Measurements from ENCODE around the gene TMF1.

TMF1 gene

DNA sequence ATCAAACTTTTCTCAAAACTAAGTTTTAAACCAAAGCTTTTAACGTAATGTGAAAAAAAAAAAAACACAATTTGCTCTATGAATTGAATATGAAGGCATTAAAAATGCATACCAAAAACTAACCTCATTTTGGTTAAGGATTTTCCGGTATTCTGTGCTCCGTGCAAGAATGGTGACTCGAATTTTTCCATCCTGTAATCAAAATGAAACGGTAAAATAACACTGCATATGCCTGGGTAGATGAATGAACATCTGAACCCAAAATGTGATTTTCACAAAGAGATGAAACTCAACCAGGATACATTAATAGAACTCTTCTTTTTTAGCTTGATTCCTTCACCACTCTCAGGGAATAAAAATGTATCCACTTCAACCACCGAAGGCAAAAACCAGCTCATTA lies 64.8 kb downstream of the TMF1 start:
- Histone ChIP-seq H3K9me3 (ENCODE audit: control insufficient read depth, insufficient read depth, low read length) (no peaks in the 10 kb centered on the region), H3K36me3 (ENCODE audit: insufficient read depth, low read length) (peaks cover 35% of the 10 kb centered on the region), H3K9ac (ENCODE audit: low read depth, low read length) (no peak overlapping the region), H3K4me1 (ENCODE audit: insufficient read depth, low read length) (no peaks in the 10 kb centered on the region)

DNA sequence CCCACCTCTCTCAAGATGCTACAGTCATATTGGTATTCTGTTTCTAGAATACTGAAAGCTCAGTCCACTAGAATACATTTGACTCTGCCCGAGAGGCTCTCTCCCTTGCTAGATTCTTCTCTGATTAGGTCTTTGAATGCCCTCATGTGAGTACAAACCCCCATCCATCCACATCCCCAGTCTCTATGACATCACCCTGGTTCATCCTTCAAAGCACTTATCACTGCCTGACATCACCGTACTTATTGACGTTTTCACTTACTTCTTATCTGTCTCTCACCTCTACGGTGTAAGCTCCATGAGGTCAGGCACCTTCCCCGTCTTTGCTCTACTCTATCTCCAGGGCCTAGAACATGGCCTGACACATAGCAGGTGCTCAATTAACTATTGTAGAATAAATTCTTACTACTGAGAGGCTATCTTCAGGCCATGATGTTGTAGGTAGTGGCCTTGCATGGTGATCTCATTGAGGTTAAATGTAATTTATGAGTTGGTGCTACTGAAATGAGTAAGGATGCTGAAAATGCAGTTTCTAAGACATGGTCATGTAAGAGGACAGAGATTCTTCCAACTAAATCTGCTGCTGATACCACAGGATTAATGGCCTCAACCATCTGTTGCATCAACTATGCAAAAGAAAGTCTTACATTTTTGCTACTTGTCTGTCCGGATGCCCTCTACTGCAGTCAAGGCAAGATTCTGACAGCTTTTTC lies 65.5 kb downstream of the TMF1 start:
- H3K9ac ChIP-seq (ENCODE audit: low read depth, low read length) = no peak overlapping the region
- H3K36me3 ChIP-seq (ENCODE audit: insufficient read depth, low read length) = peaks cover 42% of the 10 kb centered on the region
- H3K9me3 ChIP-seq (ENCODE audit: control insufficient read depth, insufficient read depth, low read length) = no peaks in the 10 kb centered on the region
- H3K4me1 ChIP-seq (ENCODE audit: insufficient read depth, low read length) = no peaks in the 10 kb centered on the region

DNA sequence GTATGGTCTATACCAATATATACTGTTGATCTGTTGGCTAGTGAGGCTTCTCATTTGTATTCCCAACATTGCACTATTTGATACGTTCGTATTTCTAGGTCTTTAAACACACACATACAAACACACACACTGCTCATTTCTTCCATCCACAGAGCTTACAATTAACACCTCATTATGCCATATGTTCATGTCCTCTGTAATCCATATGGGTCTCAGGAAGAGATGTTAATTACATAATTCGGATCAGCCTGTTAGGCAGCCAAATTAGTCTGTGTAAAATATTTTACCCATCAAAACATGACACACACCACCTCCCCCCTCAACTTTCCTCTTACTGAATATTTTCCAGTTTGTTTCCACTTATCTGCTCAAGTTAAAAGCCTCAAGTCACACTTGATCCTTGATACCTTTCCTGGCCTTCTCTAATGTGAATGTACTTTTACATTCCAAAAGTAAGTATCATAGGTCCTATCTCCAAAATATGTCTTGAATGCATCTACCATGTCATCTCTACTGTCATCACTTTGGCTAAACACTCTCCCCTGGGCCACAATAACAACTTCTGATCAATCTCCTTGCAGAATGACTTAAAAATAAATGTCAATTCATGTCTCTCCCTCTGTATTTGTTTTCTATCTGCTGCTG lies 66.9 kb downstream of the TMF1 start:
- Histone ChIP-seq H3K9ac (ENCODE audit: low read depth, low read length) (no peak overlapping the region), H3K4me1 (ENCODE audit: insufficient read depth, low read length) (no peaks in the 10 kb centered on the region), H3K9me3 (ENCODE audit: control insufficient read depth, insufficient read depth, low read length) (no peaks in the 10 kb centered on the region), H3K36me3 (ENCODE audit: insufficient read depth, low read length) (peaks cover 48% of the 10 kb centered on the region)

DNA sequence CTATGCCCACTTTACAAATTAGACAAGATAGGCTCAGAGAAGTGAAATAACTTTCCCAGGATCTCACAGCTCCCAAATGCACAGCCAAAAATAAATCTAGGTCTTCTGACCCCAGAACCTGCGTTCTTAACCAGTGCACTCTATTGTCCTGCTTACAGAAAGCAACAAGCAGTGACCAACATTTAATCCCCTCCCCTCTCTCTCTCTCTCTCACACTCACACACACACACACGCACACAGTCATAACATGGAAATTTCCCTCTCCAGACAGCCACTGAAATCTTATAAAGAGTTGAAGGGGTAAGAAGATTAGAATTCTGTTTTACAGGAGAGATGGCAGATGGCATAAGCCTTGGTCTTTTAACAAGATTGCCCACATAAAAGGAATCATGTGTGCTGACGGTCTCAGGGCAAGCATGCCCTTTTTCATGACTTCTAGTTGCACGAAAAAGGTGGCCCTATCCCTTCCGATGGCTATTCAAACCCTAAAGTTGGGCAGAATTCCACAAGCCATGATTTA lies 68.1 kb downstream of the TMF1 start:
- Histone ChIP-seq H3K36me3 (ENCODE audit: insufficient read depth, low read length) (peaks cover 58% of the 10 kb centered on the region), H3K4me1 (ENCODE audit: insufficient read depth, low read length) (no peaks in the 10 kb centered on the region), H3K9me3 (ENCODE audit: control insufficient read depth, insufficient read depth, low read length) (no peaks in the 10 kb centered on the region), H3K9ac (ENCODE audit: low read depth, low read length) (no peak overlapping the region)

DNA sequence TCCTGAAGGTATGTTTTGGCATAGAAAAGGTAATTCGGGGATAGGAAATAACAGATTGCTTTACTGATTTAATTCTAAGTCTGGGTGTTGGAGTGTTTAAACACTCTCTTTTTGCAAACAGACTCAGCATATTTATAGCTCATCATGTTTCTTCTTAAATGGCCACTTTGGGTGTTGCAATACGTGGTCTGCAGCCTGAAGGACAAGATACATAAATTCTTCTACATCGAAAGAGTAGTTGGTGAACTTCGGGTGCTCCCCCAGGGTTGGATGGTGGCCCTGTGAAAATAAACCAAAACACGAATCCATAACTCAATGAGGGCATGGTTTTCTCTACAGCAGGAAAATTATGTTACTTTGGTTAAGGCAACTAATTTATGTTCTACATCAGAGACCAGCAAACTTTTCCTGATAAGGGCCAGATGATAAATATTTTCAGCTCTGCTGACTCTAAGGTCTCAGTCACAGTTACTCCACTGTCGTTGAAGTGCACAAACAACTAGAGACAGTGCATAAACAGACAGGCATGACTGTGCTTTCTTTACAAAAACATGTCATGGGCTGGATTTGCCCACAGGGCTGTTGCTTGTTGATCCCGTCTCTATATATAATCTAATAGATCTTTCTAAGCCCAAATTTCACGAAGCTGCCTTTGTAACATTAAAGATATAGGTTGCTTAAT lies 74.5 kb downstream of the TMF1 start:
- Histone ChIP-seq H3K9ac (ENCODE audit: low read depth, low read length) (no peak overlapping the region), H3K9me3 (ENCODE audit: control insufficient read depth, insufficient read depth, low read length) (no peaks in the 10 kb centered on the region), H3K4me1 (ENCODE audit: insufficient read depth, low read length) (no peaks in the 10 kb centered on the region), H3K36me3 (ENCODE audit: insufficient read depth, low read length) (peaks cover 37% of the 10 kb centered on the region)

DNA sequence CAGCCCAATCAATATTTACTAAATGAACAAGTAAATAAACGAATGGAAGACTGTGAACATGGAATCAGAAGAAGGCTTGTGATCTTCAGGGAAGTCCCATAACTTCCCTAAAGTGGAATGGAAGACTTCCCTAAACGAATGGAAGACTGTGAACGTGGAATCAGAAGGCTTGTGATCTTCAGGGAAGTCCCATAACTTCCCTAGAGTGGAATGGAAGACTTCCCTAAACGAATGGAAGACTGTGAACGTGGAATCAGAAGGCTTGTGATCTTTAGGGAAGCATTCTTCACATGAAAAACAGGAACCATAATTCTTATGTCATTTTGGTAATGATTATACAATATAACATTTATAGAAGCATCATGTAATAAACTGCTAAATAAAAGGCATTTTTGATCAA lies 77.4 kb downstream of the TMF1 start:
- Histone ChIP-seq H3K9me3 (ENCODE audit: control insufficient read depth, insufficient read depth, low read length) (no peaks in the 10 kb centered on the region), H3K36me3 (ENCODE audit: insufficient read depth, low read length) (peaks cover 17% of the 10 kb centered on the region), H3K4me1 (ENCODE audit: insufficient read depth, low read length) (no peaks in the 10 kb centered on the region), H3K9ac (ENCODE audit: low read depth, low read length) (no peak overlapping the region)

DNA sequence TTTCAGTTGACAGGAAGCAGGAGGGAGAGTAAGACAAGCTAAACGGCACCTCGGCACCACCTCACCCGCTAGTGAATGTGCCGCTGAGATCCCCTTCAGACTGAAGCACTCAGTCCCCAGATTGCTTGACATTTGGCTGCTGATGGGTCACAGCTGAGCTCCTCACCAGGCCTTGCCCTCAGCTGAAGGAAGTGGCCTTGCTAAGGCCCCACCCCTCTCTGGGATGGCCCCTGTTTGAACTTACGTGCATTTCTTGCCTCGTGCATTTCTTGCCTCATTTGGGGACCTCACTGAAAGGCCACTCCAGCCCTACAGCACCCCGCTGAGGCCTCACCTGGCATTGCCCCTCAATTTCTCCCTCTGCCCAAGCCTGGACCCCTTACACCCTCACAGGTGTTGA lies 78.5 kb downstream of the TMF1 start:
- Histone ChIP-seq H3K36me3 (ENCODE audit: insufficient read depth, low read length) (peaks cover 9% of the 10 kb centered on the region), H3K9me3 (ENCODE audit: control insufficient read depth, insufficient read depth, low read length) (no peaks in the 10 kb centered on the region), H3K4me1 (ENCODE audit: insufficient read depth, low read length) (no peaks in the 10 kb centered on the region), H3K9ac (ENCODE audit: low read depth, low read length) (no peak overlapping the region)

DNA sequence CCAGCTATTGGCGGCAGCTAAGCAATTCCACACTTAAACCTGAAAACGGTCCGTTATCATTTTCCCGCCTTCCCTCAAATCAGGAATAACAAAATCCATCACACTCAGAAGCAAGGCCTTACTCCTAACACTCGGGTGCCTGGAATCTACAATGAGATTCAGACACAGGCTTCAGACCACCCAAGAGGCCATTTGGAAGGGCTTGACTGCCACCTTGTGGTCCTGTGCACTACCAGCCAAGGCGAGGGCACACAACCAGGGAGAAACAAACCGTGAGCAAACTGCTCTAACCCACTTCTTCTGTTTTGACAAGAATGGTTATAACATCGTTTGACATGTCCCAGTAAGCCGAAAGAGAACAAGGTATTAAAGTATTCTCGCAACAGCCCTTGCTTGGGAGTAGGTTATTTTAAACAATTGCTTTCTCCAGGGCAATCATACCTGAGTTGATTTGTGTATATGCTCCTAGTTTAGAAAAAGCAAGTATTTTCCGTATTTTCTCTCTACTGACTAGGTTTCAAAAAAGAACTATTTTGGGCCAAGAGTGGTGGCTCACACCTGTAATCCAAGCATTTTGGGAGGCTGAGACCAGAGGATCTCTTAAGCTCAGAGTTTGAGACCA lies 79.7 kb downstream of the TMF1 start:
- H3K9ac ChIP-seq (ENCODE audit: low read depth, low read length) = no peak overlapping the region
- no peaks in the 10 kb centered on the region for H3K9me3 ChIP-seq (ENCODE audit: control insufficient read depth, insufficient read depth, low read length)
- peaks cover 5% of the 10 kb centered on the region for H3K36me3 ChIP-seq (ENCODE audit: insufficient read depth, low read length)
- no peaks in the 10 kb centered on the region for H3K4me1 ChIP-seq (ENCODE audit: insufficient read depth, low read length)

All from ES-I3 (cell line).